Uterus (tissue), 2 donors: ENCODE data around the gene FAM20A.

Source experiments
- CTCF ChIP-seq, 4 experiments: fragments of 200-600 bp in 2 of 4; fragments of 450-650 bp in 2 of 4; sonication (generic) in 2 of 4; IDR thresholded peaks; one replicate each; pipeline ENCODE4 v1.5.1; 2016 to 2019; ENCODE audit warnings: antibody characterized with exemption in 4 of 4, mild to moderate bottlenecking in 2 of 4, moderate library complexity in 1 of 4
- POLR2A ChIP-seq, 2 donors: fragments of 450-650 bp; IDR thresholded peaks; one replicate each; pipeline ENCODE4 v1.6.1; 2016; ENCODE audit warnings: antibody characterized with exemption in 2 of 2, mild to moderate bottlenecking in 1 of 2, moderate library complexity in 1 of 2

- TF ChIP-seq CTCF (IDR thresholded peaks at IDR 0.05) (no peak), POLR2A (IDR thresholded peaks at IDR 0.05) (no peak)
Observed at GRCh38 chr17:68601565-68602288, 560 bp upstream of the FAM20A start.
